Right lobe of liver (tissue), 4 donors: Measurements from ENCODE around the gene FANCE.

Experiments used
- POLR2A ChIP-seq: fragments of 450-650 bp; IDR thresholded peaks from one replicate; pipeline ENCODE4 v1.6.1; 2017; ENCODE audit warnings: antibody characterized with exemption, mild to moderate bottlenecking
- TF ChIP-seq, protein P1 (sequence below), 4 donors: fragments of 200-600 bp in 3 of 4; fragments of 450-650 bp in 1 of 4; IDR thresholded peaks; one replicate each; pipeline versions ENCODE4 v1.5.1 to v1.8.0; 2016 to 2022; ENCODE audit warnings: antibody characterized with exemption in 4 of 4, mild to moderate bottlenecking in 2 of 4
- donor health status: DM: no; HTN: no; CAD: no.
- donor health status: DM: no; HTN: no; CAD: no.
- donor health status: DM: no; HTN: yes; CAD: no.

DNA sequence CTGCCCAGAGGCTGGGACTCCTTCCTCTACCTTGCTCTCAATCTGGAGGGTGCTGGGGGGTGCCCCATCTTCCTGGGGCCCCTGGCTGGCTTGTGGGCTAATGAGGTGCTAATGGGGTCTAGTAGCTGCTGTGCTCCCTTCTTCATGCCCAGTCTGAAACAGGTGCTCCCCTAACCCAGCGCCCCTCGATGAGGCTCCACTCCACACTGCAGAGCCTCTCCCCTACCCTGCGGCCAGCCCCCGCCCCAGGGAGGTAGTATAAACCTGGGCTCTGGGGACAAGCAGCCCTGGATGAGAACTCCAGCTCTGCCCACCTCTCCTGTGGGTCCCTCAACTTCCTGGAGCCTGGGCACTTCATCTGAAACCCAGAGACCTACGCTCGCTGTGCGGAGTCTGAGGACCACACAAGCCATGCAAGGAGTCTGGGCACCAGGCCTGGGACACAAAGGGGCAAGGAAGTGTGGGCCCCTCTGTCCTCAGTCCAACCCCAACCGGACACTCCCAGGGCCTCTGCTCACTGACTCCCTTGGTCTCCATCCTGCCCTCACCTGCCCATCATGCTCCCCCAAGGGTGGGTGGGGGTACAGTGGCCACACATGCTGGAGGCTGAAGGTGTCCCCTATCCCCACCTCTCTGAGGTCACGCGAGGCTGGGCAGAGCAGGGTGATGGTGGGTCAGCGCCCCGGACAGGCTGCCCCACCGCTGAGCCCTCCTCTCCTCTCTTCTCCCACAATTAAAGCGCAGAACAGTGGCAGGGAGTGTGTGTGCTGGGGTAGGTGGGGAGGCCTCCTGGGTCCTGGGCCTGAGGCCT is 22.2 kb downstream of the FANCE start:
- TF ChIP-seq, protein P1, sequence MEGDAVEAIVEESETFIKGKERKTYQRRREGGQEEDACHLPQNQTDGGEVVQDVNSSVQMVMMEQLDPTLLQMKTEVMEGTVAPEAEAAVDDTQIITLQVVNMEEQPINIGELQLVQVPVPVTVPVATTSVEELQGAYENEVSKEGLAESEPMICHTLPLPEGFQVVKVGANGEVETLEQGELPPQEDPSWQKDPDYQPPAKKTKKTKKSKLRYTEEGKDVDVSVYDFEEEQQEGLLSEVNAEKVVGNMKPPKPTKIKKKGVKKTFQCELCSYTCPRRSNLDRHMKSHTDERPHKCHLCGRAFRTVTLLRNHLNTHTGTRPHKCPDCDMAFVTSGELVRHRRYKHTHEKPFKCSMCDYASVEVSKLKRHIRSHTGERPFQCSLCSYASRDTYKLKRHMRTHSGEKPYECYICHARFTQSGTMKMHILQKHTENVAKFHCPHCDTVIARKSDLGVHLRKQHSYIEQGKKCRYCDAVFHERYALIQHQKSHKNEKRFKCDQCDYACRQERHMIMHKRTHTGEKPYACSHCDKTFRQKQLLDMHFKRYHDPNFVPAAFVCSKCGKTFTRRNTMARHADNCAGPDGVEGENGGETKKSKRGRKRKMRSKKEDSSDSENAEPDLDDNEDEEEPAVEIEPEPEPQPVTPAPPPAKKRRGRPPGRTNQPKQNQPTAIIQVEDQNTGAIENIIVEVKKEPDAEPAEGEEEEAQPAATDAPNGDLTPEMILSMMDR (IDR thresholded peaks at IDR 0.05), result no peak
- TF ChIP-seq POLR2A, result no peak
